Measurements from ENCODE around the gene STK36. TPM values are rescaled to one million over a fixed set of nuclear protein-coding genes. Genes with fewer than 3 reads are reported as not detected.
"Not testable (repeated sequence)": the region's sequence is repeated elsewhere in the genome, so short reads cannot be mapped to it uniquely, and the experiment has no call there.

The STK36 gene
- total RNA-seq, 2 experiments from 2014 or later, result 13.1 to 19.3 TPM

DNA sequence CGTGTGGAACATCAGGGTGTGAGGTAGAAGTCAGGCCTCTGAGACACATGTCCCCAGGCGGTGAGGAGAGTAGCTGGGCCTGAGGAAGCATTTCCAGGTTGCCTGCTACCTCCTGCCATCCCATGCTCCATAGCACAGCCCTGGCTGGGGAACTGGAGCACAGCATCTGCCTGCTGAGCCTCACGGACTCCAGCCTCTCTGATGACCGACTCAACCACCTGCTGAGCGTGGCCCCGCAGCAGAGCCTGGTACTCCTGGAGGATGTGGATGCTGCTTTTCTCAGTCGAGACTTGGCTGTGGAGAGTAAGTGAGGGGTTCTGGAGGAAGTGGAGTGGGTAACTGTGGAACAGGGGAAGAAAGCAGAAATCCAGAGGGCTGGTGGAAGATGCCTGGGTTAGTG is 9.5 kb upstream of the STK36 start:
- no peak for DNase-seq
- CTCF ChIA-PET, result interaction anchor here (5.0 kb wide), 1 partner anchor 13 kb away, joined by 38 read pairs; no protein-coding TSS in a partner anchor

DNA sequence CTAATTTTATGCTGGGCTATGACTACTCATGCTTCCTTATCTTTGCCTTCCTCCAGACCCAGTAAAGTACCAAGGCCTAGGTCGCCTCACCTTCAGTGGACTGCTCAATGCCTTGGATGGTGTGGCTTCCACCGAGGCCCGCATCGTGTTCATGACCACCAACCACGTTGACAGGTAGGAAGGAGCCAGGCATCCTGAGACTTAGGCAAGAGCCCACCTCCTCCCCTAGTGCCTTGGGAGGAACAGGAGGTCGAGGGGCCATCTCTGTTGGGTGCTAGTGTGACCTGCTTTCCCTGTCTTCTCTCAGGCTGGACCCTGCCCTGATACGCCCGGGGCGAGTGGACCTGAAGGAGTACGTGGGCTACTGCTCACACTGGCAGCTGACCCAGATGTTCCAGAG is 9.1 kb upstream of the STK36 start:
- H3K27ac Mint-ChIP-seq, result no peak overlapping the region
- H3K27me3 Mint-ChIP-seq, result no peaks in the 10 kb centered on the region
- ATAC-seq, result no peak
- ChIA-PET POLR2A (no interaction called here), CTCF (interaction anchor here (0.9 kb wide), 1 partner anchor 48 kb away, joined by 5 read pairs; the partner anchor contains the start of gene TTLL4)
- H3K4me3 Mint-ChIP-seq, result no peak overlapping the region
- DNase-seq, result no peak
- peaks cover 48% of the 10 kb centered on the region for H3K36me3 Mint-ChIP-seq (ENCODE audit: low read depth)
- intact Hi-C loops (cut with DNase I, micrococcal nuclease), result no loop called here
- H3K4me1 Mint-ChIP-seq, result peaks cover 25% of the 10 kb centered on the region
- H3K9me3 Mint-ChIP-seq (ENCODE audit: low read depth), result no peaks in the 10 kb centered on the region

More for the DNA sequence above, 9.5 kb upstream of the STK36 start:
- Mint-ChIP-seq H3K27me3 (no peaks in the 10 kb centered on the region), H3K4me3 (no peak overlapping the region), H3K9me3 (ENCODE audit: low read depth) (no peaks in the 10 kb centered on the region), H3K36me3 (ENCODE audit: low read depth) (peaks cover 51% of the 10 kb centered on the region), H3K27ac (peak overlapping the region; percentile 2), H3K4me1 (peaks cover 28% of the 10 kb centered on the region)
- no peak for ATAC-seq
- intact Hi-C loops (cut with DNase I, micrococcal nuclease), result no loop called here
- POLR2A ChIA-PET, result no interaction called here

DNA sequence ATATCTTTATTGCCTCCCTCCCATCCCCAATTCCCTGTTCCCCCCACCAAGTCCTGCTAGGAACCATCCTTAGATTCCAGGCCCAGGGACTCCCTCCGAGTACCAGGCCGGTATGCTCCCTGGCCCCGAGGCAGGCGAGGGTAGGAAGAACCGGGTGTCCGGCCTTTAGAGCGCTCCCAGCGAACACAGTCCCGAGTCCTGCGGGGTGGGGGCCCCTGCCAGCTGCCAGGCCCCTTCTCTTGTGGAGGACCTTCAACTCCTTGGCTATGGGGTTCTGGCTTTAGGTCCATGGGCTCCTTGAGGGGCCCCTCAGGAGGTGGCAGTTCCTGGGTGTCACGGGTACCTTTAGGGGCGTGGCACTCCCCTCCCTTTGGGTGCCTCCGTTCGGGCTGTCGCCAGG is 8.0 kb upstream of the STK36 start:
- POLR2A ChIA-PET, result no interaction called here
- Mint-ChIP-seq H3K27me3 (no peaks in the 10 kb centered on the region), H3K36me3 (ENCODE audit: low read depth) (peaks cover 41% of the 10 kb centered on the region), H3K9me3 (ENCODE audit: low read depth) (no peaks in the 10 kb centered on the region), H3K4me3 (no peak overlapping the region), H3K4me1 (peaks cover 18% of the 10 kb centered on the region), H3K27ac (no peak overlapping the region)
- DNase-seq (no peak), ATAC-seq (no peak)
- intact Hi-C loops (cut with DNase I, micrococcal nuclease), result no loop called here
- CTCF ChIA-PET, result no interaction called here

DNA sequence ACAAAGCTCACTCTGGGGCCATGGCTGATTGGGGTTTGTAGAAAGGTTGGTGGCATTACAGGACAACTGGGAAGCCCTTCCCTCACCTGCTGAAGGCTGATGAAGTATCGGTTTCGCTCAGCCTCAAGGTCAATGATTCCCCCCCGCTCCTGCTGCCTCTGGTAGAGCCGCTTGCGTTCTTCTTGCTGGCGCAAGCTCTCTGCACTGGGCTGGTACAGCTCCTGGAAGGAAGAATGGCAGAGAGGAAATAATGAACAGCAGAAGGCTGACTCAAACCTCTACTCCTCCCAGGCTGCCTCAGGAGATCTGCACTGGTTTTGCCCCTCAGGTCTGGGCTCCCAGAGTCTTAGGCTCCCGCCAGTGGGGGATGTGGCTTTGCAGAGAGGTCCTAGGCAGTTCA is 7.2 kb upstream of the STK36 start:
- H3K36me3 Mint-ChIP-seq (ENCODE audit: low read depth), result peaks cover 38% of the 10 kb centered on the region
- no peaks in the 10 kb centered on the region for H3K9me3 Mint-ChIP-seq (ENCODE audit: low read depth)
- no peak overlapping the region for H3K4me3 Mint-ChIP-seq
- DNase-seq (no peak), ATAC-seq (no peak)
- H3K27me3 Mint-ChIP-seq, result no peaks in the 10 kb centered on the region
- ChIA-PET POLR2A (no interaction called here), CTCF (interaction anchor here (1.0 kb wide), 1 partner anchor 16 kb away, joined by 3 read pairs; no protein-coding TSS in a partner anchor)
- no peak overlapping the region for H3K27ac Mint-ChIP-seq
- H3K4me1 Mint-ChIP-seq, result peaks cover 16% of the 10 kb centered on the region
- intact Hi-C loops (cut with DNase I, micrococcal nuclease), result no loop called here

DNA sequence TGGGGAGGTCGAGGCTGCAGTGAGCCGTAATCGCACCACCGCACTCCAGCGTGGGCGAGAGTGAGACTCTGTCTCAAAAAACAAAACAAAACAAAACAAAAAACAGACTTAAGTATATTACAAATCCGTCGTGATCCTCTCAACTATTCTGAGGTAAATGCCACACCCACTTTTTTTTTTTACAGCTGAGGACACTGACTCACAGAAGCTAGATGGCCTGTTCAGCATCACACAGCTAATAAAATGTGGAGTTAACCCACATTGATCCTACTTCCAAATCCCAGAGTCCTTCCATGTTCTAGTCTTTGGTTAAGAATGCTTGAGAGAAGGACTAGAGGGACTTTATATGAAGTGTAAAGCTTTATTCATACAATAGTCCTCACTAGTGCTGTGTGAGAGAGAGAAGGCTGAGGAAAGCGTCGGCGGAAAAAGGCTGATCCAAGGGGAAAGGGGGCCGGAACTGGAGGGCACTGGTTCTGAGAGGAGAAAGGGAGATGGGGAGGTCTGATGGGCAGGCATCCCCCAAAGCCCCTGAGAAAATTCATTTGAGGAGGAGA is 711 bp upstream of the STK36 start:
- H3K27me3 Mint-ChIP-seq, result no peaks in the 10 kb centered on the region
- H3K4me3 Mint-ChIP-seq, result peak overlapping the region; percentile 95
- H3K9me3 Mint-ChIP-seq (ENCODE audit: low read depth), result no peaks in the 10 kb centered on the region
- peaks cover 22% of the 10 kb centered on the region for H3K4me1 Mint-ChIP-seq
- DNase-seq, result no peak
- peak overlapping the region; percentile 87 for H3K27ac Mint-ChIP-seq
- peak; percentile 10 for ATAC-seq
- intact Hi-C loops (cut with DNase I, micrococcal nuclease), result loop anchor here in 1 of 2 experiments (1.0 to 5.0 kb wide), 4 partner anchors 176 to 379 kb away; partner anchors contain the start of gene TMBIM1
- ChIA-PET POLR2A (interaction anchor here (0.6 to 1.9 kb wide), 4 partner anchors 12 to 221 kb away, joined by 3 to 17 read pairs (median 6); partner anchors contain the start of genes BCS1L, TTLL4 and ZNF142), CTCF (interaction anchor here (0.6 to 5.9 kb wide), 11 partner anchors 12 to 587 kb away, joined by 3 to 33 read pairs (median 4); partner anchors contain the start of genes AAMP, BCS1L, PNKD and ZNF142)
- peaks cover 5% of the 10 kb centered on the region for H3K36me3 Mint-ChIP-seq (ENCODE audit: low read depth)

DNA sequence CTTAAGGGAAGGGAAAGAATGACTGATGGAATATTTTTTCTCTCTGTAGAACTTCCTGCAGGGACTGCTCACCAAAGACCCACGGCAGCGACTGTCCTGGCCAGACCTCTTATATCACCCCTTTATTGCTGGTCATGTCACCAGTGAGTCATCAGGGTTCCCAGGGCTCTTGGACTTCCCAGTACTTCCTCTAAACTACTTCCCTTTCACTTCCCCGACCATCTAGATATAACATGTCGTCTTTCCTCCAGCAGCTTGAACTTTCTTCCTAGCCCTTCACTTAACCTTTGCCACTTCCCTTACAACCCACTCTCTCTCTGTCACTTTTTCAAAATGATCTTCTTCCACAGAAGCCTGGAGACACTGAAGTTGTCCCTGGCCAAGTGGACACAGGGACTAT is 7.2 kb downstream of the STK36 start:
- Mint-ChIP-seq H3K27me3 (no peaks in the 10 kb centered on the region), H3K36me3 (ENCODE audit: low read depth) (peaks cover 4% of the 10 kb centered on the region), H3K9me3 (ENCODE audit: low read depth) (no peaks in the 10 kb centered on the region), H3K4me3 (no peak overlapping the region), H3K4me1 (no peaks in the 10 kb centered on the region), H3K27ac (no peak overlapping the region)
- intact Hi-C loops (cut with DNase I, micrococcal nuclease), result no loop called here
- POLR2A ChIA-PET, result no interaction called here
- no peak for DNase-seq
- no peak for ATAC-seq
- CTCF ChIA-PET, result interaction anchor here (0.7 kb wide), 1 partner anchor 84 kb away, joined by 3 read pairs; no protein-coding TSS in a partner anchor

DNA sequence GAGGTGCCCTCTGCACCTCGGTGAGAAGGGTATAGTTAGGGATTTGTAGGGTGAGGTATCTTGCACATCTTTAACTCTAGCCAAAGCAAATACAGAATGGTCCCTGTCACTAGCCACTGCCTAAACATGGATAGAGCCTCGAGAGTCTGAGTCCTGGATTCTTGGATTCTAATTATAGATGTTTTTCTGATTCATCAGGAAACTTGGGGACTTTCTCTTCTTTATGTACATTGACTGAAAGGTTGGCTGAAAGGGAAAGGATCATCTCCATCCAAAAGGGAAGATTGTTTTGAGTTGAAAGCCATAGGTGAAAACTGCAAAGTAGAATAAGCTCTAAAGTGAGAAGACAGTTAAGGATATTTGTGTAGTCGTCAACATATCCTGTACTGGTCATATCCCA is 8.2 kb downstream of the STK36 start:
- peaks cover 4% of the 10 kb centered on the region for H3K36me3 Mint-ChIP-seq (ENCODE audit: low read depth)
- POLR2A ChIA-PET, result no interaction called here
- intact Hi-C loops (cut with DNase I, micrococcal nuclease), result no loop called here
- H3K4me1 Mint-ChIP-seq, result no peaks in the 10 kb centered on the region
- ATAC-seq, result no peak
- no peak for DNase-seq
- no peaks in the 10 kb centered on the region for H3K27me3 Mint-ChIP-seq
- H3K4me3 Mint-ChIP-seq, result no peak overlapping the region
- no peaks in the 10 kb centered on the region for H3K9me3 Mint-ChIP-seq (ENCODE audit: low read depth)
- no peak overlapping the region for H3K27ac Mint-ChIP-seq
- CTCF ChIA-PET, result no interaction called here

DNA sequence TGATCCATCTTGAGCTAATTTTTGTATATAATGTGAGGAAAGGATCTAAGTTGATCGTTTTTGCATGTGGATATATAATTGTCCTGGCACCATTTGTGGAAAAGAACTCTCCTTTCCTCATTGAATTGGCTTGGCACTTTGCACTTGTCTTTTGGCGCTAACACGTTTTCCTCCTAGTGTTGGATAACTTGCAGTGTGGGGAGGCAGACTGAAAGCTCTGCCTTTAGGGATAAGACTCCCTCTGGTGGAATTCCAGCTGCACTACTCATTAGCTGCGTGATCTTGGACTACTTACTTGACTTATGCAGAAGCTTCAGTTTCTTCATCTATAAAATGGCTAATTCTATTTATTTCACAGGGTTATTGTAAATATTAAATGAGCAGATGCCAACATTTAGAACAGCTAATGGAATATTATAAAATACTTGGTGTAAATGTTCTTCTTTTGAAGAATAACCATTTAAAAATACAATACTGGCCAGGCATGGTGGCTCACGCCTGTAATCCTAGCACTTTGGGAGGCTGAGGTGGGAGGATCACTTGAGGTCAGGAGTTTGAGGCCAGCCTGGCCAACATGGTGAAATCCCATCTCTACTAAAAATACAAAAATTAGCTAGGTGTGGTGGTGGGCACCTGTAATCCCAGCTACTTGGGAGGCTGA is 15.6 kb downstream of the STK36 start:
- H3K27ac Mint-ChIP-seq, result not testable (repeated sequence)

DNA sequence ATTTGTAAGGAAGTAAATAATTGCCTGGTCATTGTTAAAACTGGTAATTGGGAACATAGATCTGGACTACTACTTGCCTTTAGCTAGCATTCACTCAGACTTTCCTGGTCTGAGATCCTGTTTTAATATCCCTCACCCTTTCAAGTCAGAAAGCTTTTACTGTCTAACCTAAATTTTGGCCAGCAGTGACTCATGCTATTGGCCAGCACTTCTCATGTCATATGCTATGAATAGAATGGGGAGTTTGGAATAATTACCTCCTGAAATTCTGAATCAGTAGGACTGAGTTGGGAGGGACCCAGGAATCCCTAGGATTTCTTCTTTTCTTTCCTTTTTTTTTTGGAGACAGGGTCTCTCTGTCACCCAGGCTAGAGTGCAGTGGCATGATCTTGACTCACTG is 19.3 kb downstream of the STK36 start:
- no peaks in the 10 kb centered on the region for H3K9me3 Mint-ChIP-seq (ENCODE audit: low read depth)
- H3K4me3 Mint-ChIP-seq, result no peak overlapping the region
- H3K36me3 Mint-ChIP-seq (ENCODE audit: low read depth), result no peaks in the 10 kb centered on the region
- intact Hi-C loops (cut with DNase I, micrococcal nuclease), result no loop called here
- ATAC-seq (no peak), DNase-seq (no peak)
- ChIA-PET CTCF (no interaction called here), POLR2A (no interaction called here)
- H3K27me3 Mint-ChIP-seq, result no peaks in the 10 kb centered on the region
- peaks cover 2% of the 10 kb centered on the region for H3K4me1 Mint-ChIP-seq
- no peak overlapping the region for H3K27ac Mint-ChIP-seq

More for the DNA sequence above, 15.6 kb downstream of the STK36 start:
- H3K36me3 Mint-ChIP-seq (ENCODE audit: low read depth); H3K4me3 Mint-ChIP-seq; intact Hi-C loops (cut with DNase I, micrococcal nuclease); H3K27me3 Mint-ChIP-seq; H3K4me1 Mint-ChIP-seq; H3K9me3 Mint-ChIP-seq (ENCODE audit: low read depth): not testable (repeated sequence)
- POLR2A ChIA-PET, result interaction anchor here (0.9 kb wide), 1 partner anchor 160 kb away, joined by 3 read pairs; no protein-coding TSS in a partner anchor
- CTCF ChIA-PET, result interaction anchor here (0.6 to 2.6 kb wide), 27 partner anchors 10 to 396 kb away, joined by 3 to 13 read pairs (median 4); partner anchors contain the start of genes CATIP, RNF25, STK36 and TTLL4
- DNase-seq, result peak; percentile 44
- ATAC-seq, result peak; percentile 95

DNA sequence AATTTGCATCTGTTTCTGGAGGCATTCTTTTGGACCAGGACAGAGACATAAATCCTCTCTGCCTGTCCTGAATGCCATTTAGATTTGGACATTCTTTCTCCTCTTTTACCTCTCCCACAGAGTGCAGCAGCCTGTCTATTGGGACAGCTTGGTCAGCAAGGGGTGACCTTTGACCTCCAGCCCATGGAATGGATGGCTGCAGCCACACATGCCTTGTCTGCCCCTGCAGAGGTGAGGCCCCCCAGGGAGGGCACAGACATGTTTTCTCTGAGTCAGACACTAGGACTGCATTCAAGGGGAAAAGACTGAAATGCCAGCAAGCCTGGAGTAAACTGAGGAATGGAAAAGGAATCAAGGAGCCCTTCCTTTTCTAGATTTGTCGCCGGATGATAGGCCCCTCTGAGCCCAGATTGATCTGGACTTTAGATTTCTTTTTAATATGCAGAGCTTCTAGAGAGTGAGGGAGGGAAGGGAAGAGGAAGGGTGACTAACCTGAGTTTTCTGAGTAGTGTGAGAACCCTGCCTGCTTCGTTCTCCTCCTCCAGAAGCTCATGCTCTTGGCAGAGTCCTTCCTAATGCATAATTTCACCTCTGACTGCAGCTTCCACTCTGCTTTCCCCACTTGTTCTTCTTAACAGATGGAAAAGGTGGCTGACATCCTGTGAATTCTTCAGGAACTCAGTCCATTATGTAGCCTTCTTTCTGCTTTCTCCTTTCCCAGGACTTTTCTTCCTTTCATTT is 22.7 kb downstream of the STK36 start:
- DNase-seq (no peak), ATAC-seq (no peak)
- Mint-ChIP-seq H3K27ac (no peak overlapping the region), H3K9me3 (ENCODE audit: low read depth) (no peaks in the 10 kb centered on the region), H3K4me1 (no peaks in the 10 kb centered on the region), H3K36me3 (ENCODE audit: low read depth) (no peaks in the 10 kb centered on the region), H3K27me3 (no peaks in the 10 kb centered on the region), H3K4me3 (no peak overlapping the region)
- intact Hi-C loops (cut with DNase I, micrococcal nuclease), result no loop called here
- ChIA-PET POLR2A (no interaction called here), CTCF (no interaction called here)

DNA sequence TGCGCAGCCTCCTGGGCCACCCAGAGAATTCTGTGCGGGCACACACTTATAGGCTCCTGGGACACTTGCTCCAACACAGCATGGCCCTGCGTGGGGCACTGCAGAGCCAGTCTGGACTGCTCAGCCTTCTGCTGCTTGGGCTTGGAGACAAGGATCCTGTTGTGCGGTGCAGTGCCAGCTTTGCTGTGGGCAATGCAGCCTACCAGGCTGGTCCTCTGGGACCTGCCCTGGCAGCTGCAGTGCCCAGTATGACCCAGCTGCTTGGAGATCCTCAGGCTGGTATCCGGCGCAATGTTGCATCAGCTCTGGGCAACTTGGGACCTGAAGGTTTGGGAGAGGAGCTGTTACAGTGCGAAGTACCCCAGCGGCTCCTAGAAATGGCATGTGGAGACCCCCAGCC is 27.0 kb downstream of the STK36 start:
- no peaks in the 10 kb centered on the region for H3K4me1 Mint-ChIP-seq
- intact Hi-C loops (cut with DNase I, micrococcal nuclease), result no loop called here
- DNase-seq, result no peak
- ATAC-seq, result no peak
- peaks cover 2% of the 10 kb centered on the region for H3K36me3 Mint-ChIP-seq (ENCODE audit: low read depth)
- H3K27ac Mint-ChIP-seq, result no peak overlapping the region
- no peak overlapping the region for H3K4me3 Mint-ChIP-seq
- ChIA-PET CTCF (interaction anchor here (0.5 to 2.5 kb wide), 3 partner anchors 11 to 149 kb away, joined by 3 to 10 read pairs (median 4); no protein-coding TSS in a partner anchor), POLR2A (interaction anchor here (0.8 kb wide), 1 partner anchor 27 kb away, joined by 6 read pairs; the partner anchor contains the start of genes RNF25 and STK36)
- H3K9me3 Mint-ChIP-seq (ENCODE audit: low read depth), result no peaks in the 10 kb centered on the region
- H3K27me3 Mint-ChIP-seq, result no peaks in the 10 kb centered on the region

All from activated CD4-positive, alpha-beta T cell treated with anti-CD3 and anti-CD28 coated beads for 36 hours (primary cell).